Smooth muscle cell (in vitro differentiated cells): ENCODE data around the gene RPE65. TPM values are rescaled to one million over a fixed set of nuclear protein-coding genes. Genes with fewer than 3 reads are reported as not detected.
"Not testable (repeated sequence)": the region's sequence is repeated elsewhere in the genome, so short reads cannot be mapped to it uniquely, and the experiment has no call there.

Experiments used
- DNase-seq: peaks from one replicate; lab custom pipeline; 2025; ENCODE audit not compliant: unreplicated experiment; lab: John Stamatoyannopoulos, UW
- H2AFZ ChIP-seq: fragments of 200-600 bp; sonication (generic); 2 replicates; pipeline ENCODE4 v1.6.0; 2016; ENCODE audit warnings: antibody characterized with exemption, low read depth, mild to moderate bottlenecking
- H3F3A ChIP-seq: fragments of 200-600 bp; sonication (generic); 2 replicates; pipeline ENCODE4 v1.6.0; 2017; ENCODE audit warnings: antibody characterized with exemption, low read depth
- H3K27ac ChIP-seq: fragments of 200-600 bp; sonication (generic); 2 replicates; pipeline ENCODE4 v1.5.1; 2016; ENCODE audit warnings: low read depth, mild to moderate bottlenecking
- H3K27me3 ChIP-seq: fragments of 200-600 bp; sonication (generic); 2 replicates; pipeline ENCODE4 v1.6.1; 2016; ENCODE audit warnings: low read depth, mild to moderate bottlenecking
- H3K36me3 ChIP-seq: fragments of 200-600 bp; sonication (generic); 2 replicates; pipeline ENCODE4 v1.5.1; 2016; ENCODE audit warnings: low read depth
- H3K4me1 ChIP-seq: fragments of 200-600 bp; sonication (generic); 2 replicates; pipeline ENCODE4 v1.5.1; 2016; ENCODE audit warnings: low read depth
- H3K4me2 ChIP-seq: fragments of 200-600 bp; sonication (generic); 2 replicates; pipeline ENCODE4 v1.6.0; 2016; ENCODE audit warnings: mild to moderate bottlenecking
- H3K4me3 ChIP-seq: fragments of 200-600 bp; sonication (generic); 2 replicates; pipeline ENCODE4 v1.5.1; 2016; ENCODE audit warnings: mild to moderate bottlenecking
- H3K79me2 ChIP-seq: fragments of 200-600 bp; sonication (generic); 2 replicates; pipeline ENCODE4 v1.6.0; 2016; ENCODE audit warnings: low read depth, mild to moderate bottlenecking
- H3K9ac ChIP-seq: fragments of 200-600 bp; sonication (generic); 2 replicates; pipeline ENCODE4 v1.6.0; 2016; ENCODE audit warnings: low read depth
- H3K9me3 ChIP-seq: fragments of 200-600 bp; sonication (generic); replicated peaks from 2 replicates; pipeline ENCODE4 v1.5.1; 2016; ENCODE audit warnings: low read depth
- H4K20me1 ChIP-seq: fragments of 200-600 bp; sonication (generic); 2 replicates; pipeline ENCODE4 v1.6.0; 2016; ENCODE audit warnings: low read depth
- CTCF ChIP-seq: fragments of 200-600 bp; sonication (generic); IDR thresholded peaks from 2 replicates; pipeline ENCODE4 v1.5.1; 2017; ENCODE audit warnings: borderline replicate concordance, mild to moderate bottlenecking, antibody characterized with exemption; ENCODE audit not compliant: insufficient read depth, poor library complexity, severe bottlenecking
- WGBS: methylation state at CpG from one replicate; pipeline ENCODE4 v1.1.7; 2016; ENCODE audit warnings: low lambda C conversion rate; 5-methylcytosine and 5-hydroxymethylcytosine counted together
- polyA plus RNA-seq: library from polyadenylated mRNA; unstranded; fragments of >200 nt; fragmentation: Nextera tagmentation; extraction: Ambion mirVana; gene quantifications from 2 replicates; pipeline ENCODE4 v1.2.1, GENCODE V29; 2016
- total RNA-seq: library from RNA; depleted of rRNA; stranded (reverse); fragments of >200 nt; gene quantifications from 2 replicates; pipeline ENCODE4 v1.2.3, GENCODE V29; 2014

RPE65 gene
- total and polyA plus RNA-seq, 2 experiments from 2014 or later: not detected

DNA sequence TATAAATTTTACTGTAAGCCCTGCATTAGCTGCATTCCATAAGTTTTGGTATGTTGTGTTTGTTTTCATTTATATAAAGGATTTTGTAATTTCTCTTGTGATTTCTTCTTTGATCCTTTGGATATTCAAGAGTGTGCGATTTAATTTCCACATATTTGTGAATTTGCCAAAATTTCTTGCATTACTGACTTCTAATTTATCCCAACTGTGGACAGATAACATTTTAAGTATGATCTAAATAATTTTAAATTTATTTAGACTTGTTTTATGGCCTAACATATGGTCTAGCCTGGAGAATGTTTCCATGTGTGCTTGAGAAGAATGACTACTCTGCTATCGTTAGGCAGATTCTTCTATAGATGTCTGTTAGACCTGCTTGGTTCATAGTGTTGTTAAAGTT is 23.2 kb downstream of the RPE65 start:
- Histone ChIP-seq H4K20me1 (no peaks in the 10 kb centered on the region), H3K79me2 (no peaks in the 10 kb centered on the region), H3K27me3 (no peaks in the 10 kb centered on the region), H3K4me1 (no peaks in the 10 kb centered on the region), H2AFZ (no peak overlapping the region), H3K4me3 (no peak overlapping the region), H3K36me3 (no peaks in the 10 kb centered on the region), H3K9ac (no peak overlapping the region), H3K9me3 (no peaks in the 10 kb centered on the region), H3F3A (no peaks in the 10 kb centered on the region), H3K27ac (no peak overlapping the region), H3K4me2 (no peak overlapping the region)
- no peak for DNase-seq
- WGBS: 87% methylated on average over 2 of the region's 2 CpGs
- no peak for TF ChIP-seq CTCF

GRCh38 chr1:68421350-68421749 is 28.4 kb downstream of the RPE65 start:
- no peaks in the 10 kb centered on the region for H3K79me2 ChIP-seq
- H3K4me1 ChIP-seq: no peaks in the 10 kb centered on the region
- no peak for DNase-seq
- no peak overlapping the region for H3K27ac ChIP-seq
- TF ChIP-seq CTCF: no peak
- H2AFZ ChIP-seq: no peak overlapping the region
- H4K20me1 ChIP-seq: no peaks in the 10 kb centered on the region
- no peak overlapping the region for H3K9ac ChIP-seq
- H3K4me3 ChIP-seq: no peak overlapping the region
- H3K9me3 ChIP-seq: no peaks in the 10 kb centered on the region
- H3K36me3 ChIP-seq: no peaks in the 10 kb centered on the region
- no peak overlapping the region for H3K4me2 ChIP-seq
- no peaks in the 10 kb centered on the region for H3F3A ChIP-seq
- H3K27me3 ChIP-seq: no peaks in the 10 kb centered on the region
- WGBS: 88% methylated on average over 5 of the region's 5 CpGs

- no peaks in the 10 kb centered on the region for H3K36me3 ChIP-seq
- no peak overlapping the region for H3K9ac ChIP-seq
- no peak overlapping the region for H3K4me2 ChIP-seq
- DNase-seq: no peak
- H3K4me3 ChIP-seq: no peak overlapping the region
- peaks cover 15% of the 10 kb centered on the region for H3K27me3 ChIP-seq
- H3K9me3 ChIP-seq: no peaks in the 10 kb centered on the region
- no peaks in the 10 kb centered on the region for H4K20me1 ChIP-seq
- no peak overlapping the region for H3K27ac ChIP-seq
- no peak for TF ChIP-seq CTCF
- WGBS: 66% methylated on average over 2 of the region's 2 CpGs
- no peaks in the 10 kb centered on the region for H3K4me1 ChIP-seq
- no peaks in the 10 kb centered on the region for H3K79me2 ChIP-seq
- no peaks in the 10 kb centered on the region for H3F3A ChIP-seq
- no peak overlapping the region for H2AFZ ChIP-seq
Measured at GRCh38 chr1:68409426-68409825, 40.3 kb downstream of the RPE65 start.

DNA sequence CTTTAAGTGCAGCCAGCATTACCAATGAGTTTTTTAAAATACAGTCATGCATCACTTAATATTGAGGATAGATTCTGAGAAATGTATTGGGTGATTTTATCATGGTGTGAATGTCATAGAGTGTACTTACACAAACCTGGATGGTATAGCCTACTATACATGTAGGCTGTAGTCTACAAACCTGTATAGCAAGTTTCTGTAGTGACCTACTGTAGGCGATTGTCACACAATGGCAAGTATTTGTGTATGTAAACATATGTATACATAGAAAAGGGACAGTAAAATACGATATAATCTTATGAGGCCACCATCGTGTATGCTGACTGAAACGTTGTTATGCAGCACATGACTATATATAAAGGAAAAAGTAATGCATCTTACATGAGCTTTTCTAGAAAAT is 48.2 kb downstream of the RPE65 start:
- H3K27me3 ChIP-seq: no peaks in the 10 kb centered on the region
- H3K4me3 ChIP-seq: no peak overlapping the region
- no peaks in the 10 kb centered on the region for H3K36me3 ChIP-seq
- H3K9ac ChIP-seq: no peak overlapping the region
- H3K27ac ChIP-seq: no peak overlapping the region
- no peaks in the 10 kb centered on the region for H3K4me1 ChIP-seq
- no peak overlapping the region for H3K4me2 ChIP-seq
- H3F3A ChIP-seq: no peaks in the 10 kb centered on the region
- no peaks in the 10 kb centered on the region for H4K20me1 ChIP-seq
- H3K79me2 ChIP-seq: no peaks in the 10 kb centered on the region
- 75% methylated on average over 4 of the region's 4 CpGs for WGBS
- no peaks in the 10 kb centered on the region for H3K9me3 ChIP-seq
- H2AFZ ChIP-seq: no peak overlapping the region
- DNase-seq: no peak
- no peak for TF ChIP-seq CTCF

DNA sequence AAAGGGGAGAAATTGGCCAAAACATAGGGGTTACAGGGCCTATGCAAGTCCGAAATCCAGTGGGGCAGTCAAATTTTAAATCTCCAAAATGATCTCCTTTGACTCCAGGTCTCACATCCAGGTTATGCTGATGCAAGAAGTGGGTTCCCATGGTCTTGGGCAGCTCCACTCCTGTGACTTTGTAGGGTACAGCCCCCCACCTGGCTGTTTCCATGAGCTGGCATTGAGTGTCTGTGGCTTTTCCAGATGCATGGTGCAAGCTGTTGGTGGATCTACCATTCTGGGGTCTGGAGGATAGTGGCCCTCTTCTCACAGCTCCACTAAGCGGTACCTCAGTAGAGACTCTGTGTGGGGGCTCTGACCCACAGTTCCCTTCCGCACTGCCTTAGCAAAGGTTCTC is 54.2 kb downstream of the RPE65 start:
- not testable (repeated sequence) for H3K4me3 ChIP-seq, H3K36me3 ChIP-seq, H3K9ac ChIP-seq, H3K27ac ChIP-seq, H3K9me3 ChIP-seq, DNase-seq, H2AFZ ChIP-seq, H3F3A ChIP-seq, H3K27me3 ChIP-seq, H3K4me1 ChIP-seq, H3K4me2 ChIP-seq, H4K20me1 ChIP-seq, H3K79me2 ChIP-seq
- 100% methylated on average over 3 of the region's 3 CpGs for WGBS

- H4K20me1 ChIP-seq, H3K9me3 ChIP-seq, H3K4me3 ChIP-seq, H3K9ac ChIP-seq, H3K4me1 ChIP-seq, H3K79me2 ChIP-seq, H3K4me2 ChIP-seq, DNase-seq, H3K36me3 ChIP-seq, H3F3A ChIP-seq, H2AFZ ChIP-seq, H3K27ac ChIP-seq, H3K27me3 ChIP-seq: not testable (repeated sequence)
- 95% methylated on average over 5 of the region's 5 CpGs for WGBS
Measured at GRCh38 chr1:68392474-68392873, 57.3 kb downstream of the RPE65 start.
